GM12801 (cell line): Measurements from ENCODE around the gene SYNPO.

Experiments
- CTCF ChIP-seq: IDR thresholded peaks from one replicate; pipeline ENCODE4 v1.5.1; 2011; ENCODE audit warnings: control low read depth; ENCODE audit not compliant: insufficient read length; ENCODE audit errors: extremely low read depth

The SYNPO gene

GRCh38 chr5:150627731-150628545 is 12.5 kb upstream of the SYNPO start:
- TF ChIP-seq CTCF = no peak

- no peak for TF ChIP-seq CTCF
Measured at GRCh38 chr5:150628936-150629485, 11.4 kb upstream of the SYNPO start.

GRCh38 chr5:150630016-150630415 is 10.4 kb upstream of the SYNPO start:
- TF ChIP-seq CTCF = no peak

GRCh38 chr5:150630461-150631325 is 9.8 kb upstream of the SYNPO start:
- no peak for TF ChIP-seq CTCF

- TF ChIP-seq CTCF = no peak
Measured at GRCh38 chr5:150631326-150631701, 9.1 kb upstream of the SYNPO start.

GRCh38 chr5:150632305-150633160 is 7.9 kb upstream of the SYNPO start:
- no peak for TF ChIP-seq CTCF

GRCh38 chr5:150633429-150633828 is 7.0 kb upstream of the SYNPO start:
- no peak for TF ChIP-seq CTCF
